Panc1 (cell line): ENCODE measurements around the gene CES4A.

Experiments used
- CTCF ChIP-seq: fragments of 450-650 bp; IDR thresholded peaks from 2 replicates; pipeline ENCODE4 v1.5.1; 2017; ENCODE audit warnings: mild to moderate bottlenecking
- POLR2AphosphoS5 ChIP-seq: IDR thresholded peaks from 2 replicates; pipeline ENCODE4 v1.6.1; 2012; ENCODE audit warnings: mild to moderate bottlenecking, low read depth, low read length, moderate library complexity
- REST ChIP-seq, 2 experiments: IDR thresholded peaks; 2 replicates each; pipeline ENCODE4 v1.6.1; 2011 to 2012; ENCODE audit warnings: low read depth in 2 of 2, control low read depth in 1 of 2, low read length in 1 of 2, mild to moderate bottlenecking in 1 of 2, moderate library complexity in 1 of 2; ENCODE audit not compliant: insufficient read depth in 1 of 2
- TCF7L2 ChIP-seq: IDR thresholded peaks from 2 replicates; pipeline ENCODE4 v1.6.1; 2011; ENCODE audit warnings: mild to moderate bottlenecking, low read depth, low read length, inconsistent platforms

- peak; percentile 83 for TF ChIP-seq CTCF
- TF ChIP-seq POLR2AphosphoS5, result no peak
- no peak for TF ChIP-seq TCF7L2
- peak in 1 of 2 experiments; percentile 30; a peak in 1 of 4 replicates for TF ChIP-seq REST (IDR thresholded peaks at IDR 0.05; ENCODE audit: insufficient read depth in 1 of 2, low read depth in 2 of 2, low read length in 1 of 2)
These were observed 29.6 kb downstream of the CES4A start for GRCh38 chr16:67017810-67018488.
